Measurements from ENCODE around the gene COL12A1. TPM values are rescaled to one million over a fixed set of nuclear protein-coding genes. Genes with fewer than 3 reads are reported as not detected.

The COL12A1 gene
- total RNA-seq, 1 experiment from 2014 or later: 1.9 TPM

GRCh38 chr6:75076009-75076408, 129.8 kb downstream of the COL12A1 start:
- no peaks in the 10 kb centered on the region for H3K36me3 ChIP-seq (replicated peaks; ENCODE audit: control insufficient read depth, insufficient read depth, low read length)
- no peak for DNase-seq
- H3K27me3 ChIP-seq (ENCODE audit: control insufficient read depth, insufficient read depth, low read length): no peaks in the 10 kb centered on the region
- no peak overlapping the region for H3K4me3 ChIP-seq (ENCODE audit: insufficient read depth, low read depth, low read length)

- Histone ChIP-seq H3K27me3 (ENCODE audit: control insufficient read depth, insufficient read depth, low read length) (no peaks in the 10 kb centered on the region), H3K36me3 (replicated peaks; ENCODE audit: control insufficient read depth, insufficient read depth, low read length) (no peaks in the 10 kb centered on the region), H3K4me3 (ENCODE audit: insufficient read depth, low read depth, low read length) (no peak overlapping the region)
- DNase-seq: no peak
Observed at GRCh38 chr6:75070244-75070643, 135.6 kb downstream of the COL12A1 start.

GRCh38 chr6:75065523-75065922, 140.3 kb downstream of the COL12A1 start:
- Histone ChIP-seq H3K27me3 (ENCODE audit: control insufficient read depth, insufficient read depth, low read length) (no peaks in the 10 kb centered on the region), H3K36me3 (replicated peaks; ENCODE audit: control insufficient read depth, insufficient read depth, low read length) (no peaks in the 10 kb centered on the region), H3K4me3 (ENCODE audit: insufficient read depth, low read depth, low read length) (no peak overlapping the region)
- peak; percentile 14 for DNase-seq

- no peaks in the 10 kb centered on the region for H3K36me3 ChIP-seq (replicated peaks; ENCODE audit: control insufficient read depth, insufficient read depth, low read length)
- H3K27me3 ChIP-seq (ENCODE audit: control insufficient read depth, insufficient read depth, low read length): no peaks in the 10 kb centered on the region
- H3K4me3 ChIP-seq (ENCODE audit: insufficient read depth, low read depth, low read length): no peak overlapping the region
- no peak for DNase-seq
Observed at GRCh38 chr6:75052491-75052890, 153.4 kb downstream of the COL12A1 start.

GRCh38 chr6:75049308-75049707, 156.5 kb downstream of the COL12A1 start:
- DNase-seq: no peak
- Histone ChIP-seq H3K4me3 (ENCODE audit: insufficient read depth, low read depth, low read length) (no peak overlapping the region), H3K36me3 (replicated peaks; ENCODE audit: control insufficient read depth, insufficient read depth, low read length) (no peaks in the 10 kb centered on the region), H3K27me3 (ENCODE audit: control insufficient read depth, insufficient read depth, low read length) (no peaks in the 10 kb centered on the region)

- H3K36me3 ChIP-seq (replicated peaks; ENCODE audit: control insufficient read depth, insufficient read depth, low read length): no peaks in the 10 kb centered on the region
- no peak overlapping the region for H3K4me3 ChIP-seq (ENCODE audit: insufficient read depth, low read depth, low read length)
- H3K27me3 ChIP-seq (ENCODE audit: control insufficient read depth, insufficient read depth, low read length): no peaks in the 10 kb centered on the region
- no peak for DNase-seq
Observed at GRCh38 chr6:75044846-75045245, 161.0 kb downstream of the COL12A1 start.

- no peaks in the 10 kb centered on the region for H3K36me3 ChIP-seq (replicated peaks; ENCODE audit: control insufficient read depth, insufficient read depth, low read length)
- H3K27me3 ChIP-seq (ENCODE audit: control insufficient read depth, insufficient read depth, low read length): no peaks in the 10 kb centered on the region
- no peak for DNase-seq
- H3K4me3 ChIP-seq (ENCODE audit: insufficient read depth, low read depth, low read length): no peak overlapping the region
Observed at GRCh38 chr6:75041381-75041780, 164.5 kb downstream of the COL12A1 start.

Other genes starting within 250 kb of the COL12A1 start
- gene COX7A2, start 37.7 kb upstream of the COL12A1 start, total RNA-seq (2014; rRNA removed; shearing (Covaris generic)): 282 and 292 TPM in 2 replicates
- gene TMEM30A, start 78.7 kb upstream of the COL12A1 start, total RNA-seq (2014; rRNA removed; shearing (Covaris generic)): 33.0 and 45.1 TPM in 2 replicates